Mesenchymal stem cell (in vitro differentiated cells and primary cell): ENCODE data around the gene NPHS1.

ENCODE experiments used
- DNase-seq: peaks from one replicate; pipeline ENCODE4 v3.0.0-alpha.2; 2013
- H2AFZ ChIP-seq: one replicate; pipeline ENCODE4 v1.6.1; 2013; ENCODE audit warnings: low read depth, mild to moderate bottlenecking, control low read depth, inconsistent platforms, low read length, moderate library complexity
- H2AK5ac ChIP-seq: 2 replicates; pipeline ENCODE4 v1.6.1; 2013; ENCODE audit warnings: low read length, moderate library complexity, mild to moderate bottlenecking, inconsistent platforms; ENCODE audit not compliant: severe bottlenecking
- H2BK120ac ChIP-seq: one replicate; pipeline ENCODE4 v1.6.1; 2013; ENCODE audit warnings: low read depth, mild to moderate bottlenecking, inconsistent platforms, low read length, moderate library complexity
- H2BK12ac ChIP-seq, 2 experiments: one replicate each; pipeline ENCODE4 v1.6.1; 2013; ENCODE audit warnings: inconsistent platforms in 2 of 2, low read length in 2 of 2, mild to moderate bottlenecking in 2 of 2, moderate library complexity in 2 of 2, control low read depth in 1 of 2
- H2BK15ac ChIP-seq: one replicate; pipeline ENCODE4 v1.6.1; 2013; ENCODE audit warnings: mild to moderate bottlenecking, low read depth, inconsistent platforms; ENCODE audit not compliant: poor library complexity, severe bottlenecking
- H2BK5ac ChIP-seq: 2 replicates; pipeline ENCODE4 v1.6.1; 2013; ENCODE audit warnings: low read depth, mild to moderate bottlenecking, low read length, control low read depth, inconsistent platforms; ENCODE audit not compliant: poor library complexity, severe bottlenecking
- H3K14ac ChIP-seq, 2 experiments: one replicate each; pipeline ENCODE4 v1.6.1; 2013; ENCODE audit warnings: inconsistent platforms in 2 of 2, low read length in 2 of 2, control low read depth in 1 of 2, mild to moderate bottlenecking in 1 of 2, moderate library complexity in 1 of 2
- H3K18ac ChIP-seq, 2 experiments: one replicate each; pipeline ENCODE4 v1.6.1; 2013; ENCODE audit warnings: inconsistent platforms in 2 of 2, low read length in 2 of 2, control low read depth in 1 of 2, low read depth in 1 of 2, mild to moderate bottlenecking in 1 of 2
- H3K23ac ChIP-seq, 2 experiments: one replicate each; pipeline ENCODE4 v1.6.1; 2013; ENCODE audit warnings: inconsistent platforms in 2 of 2, low read length in 2 of 2, mild to moderate bottlenecking in 2 of 2, moderate library complexity in 2 of 2, control low read depth in 1 of 2
- H3K27ac ChIP-seq: 2 replicates; pipeline ENCODE4 v1.5.1; 2013; ENCODE audit warnings: mild to moderate bottlenecking, moderate library complexity, low read length, control low read depth, inconsistent platforms; ENCODE audit not compliant: poor library complexity, severe bottlenecking
- H3K27me3 ChIP-seq, 2 experiments: 2 replicates each; pipeline versions ENCODE4 v1.6.1 to v1.7.0; 2013; ENCODE audit warnings: low read length in 2 of 2, mild to moderate bottlenecking in 2 of 2, moderate library complexity in 2 of 2, control low read depth in 1 of 2, inconsistent platforms in 1 of 2; ENCODE audit not compliant: control insufficient read depth in 1 of 2, insufficient read depth in 1 of 2
- H3K36me3 ChIP-seq, 2 experiments: 2 replicates each; pipeline versions ENCODE4 v1.6.1 to v1.7.0; 2013; ENCODE audit warnings: low read length in 2 of 2, control low read depth in 1 of 2, inconsistent platforms in 1 of 2, low read depth in 1 of 2, mild to moderate bottlenecking in 1 of 2; ENCODE audit not compliant: insufficient read depth in 2 of 2, control insufficient read depth in 1 of 2
- H3K4ac ChIP-seq, 2 experiments: one replicate each; pipeline ENCODE4 v1.6.1; 2013; ENCODE audit warnings: inconsistent platforms in 2 of 2, low read length in 2 of 2, mild to moderate bottlenecking in 2 of 2, moderate library complexity in 2 of 2, control low read depth in 1 of 2, low read depth in 1 of 2
- H3K4me1 ChIP-seq: 2 replicates; pipeline ENCODE4 v1.6.1; 2013; ENCODE audit warnings: low read depth, low read length, control low read depth; ENCODE audit not compliant: control insufficient read depth, insufficient read depth
- H3K4me2 ChIP-seq: 2 replicates; pipeline ENCODE4 v1.6.1; 2013; ENCODE audit warnings: low read length, mild to moderate bottlenecking, inconsistent platforms; ENCODE audit not compliant: poor library complexity, severe bottlenecking
- H3K4me3 ChIP-seq, 2 experiments: 2 replicates each; pipeline versions ENCODE4 v1.5.1 to v1.7.0; 2013; ENCODE audit warnings: low read length in 2 of 2, mild to moderate bottlenecking in 2 of 2, control low read depth in 1 of 2, low read depth in 1 of 2; ENCODE audit not compliant: insufficient read depth in 1 of 2
- H3K79me1 ChIP-seq: replicated peaks from 2 replicates; pipeline ENCODE4 v1.6.1; 2013; ENCODE audit warnings: mild to moderate bottlenecking, control low read depth, low read length, inconsistent platforms; ENCODE audit not compliant: poor library complexity, severe bottlenecking
- H3K9ac ChIP-seq: 2 replicates; pipeline ENCODE4 v1.7.0; 2013; ENCODE audit warnings: mild to moderate bottlenecking, low read length, moderate library complexity
- H3K9me3 ChIP-seq: 2 replicates; pipeline ENCODE4 v1.7.0; 2013; ENCODE audit warnings: mild to moderate bottlenecking, low read length; ENCODE audit not compliant: control insufficient read depth
- H4K8ac ChIP-seq: one replicate; pipeline ENCODE4 v1.6.1; 2013; ENCODE audit warnings: inconsistent platforms, mild to moderate bottlenecking, low read length, moderate library complexity
- H4K91ac ChIP-seq: one replicate; pipeline ENCODE4 v1.6.1; 2013; ENCODE audit warnings: mild to moderate bottlenecking, low read length, inconsistent platforms
- WGBS: methylation state at CpG from one replicate; pipeline ENCODE4 v1.1.7; 2013; ENCODE audit warnings: mixed read lengths; 5-methylcytosine and 5-hydroxymethylcytosine counted together

Gene NPHS1

GRCh38 chr19:35833972-35834371 lies 18.3 kb downstream of the NPHS1 start:
- no peak overlapping the region for H2BK12ac ChIP-seq
- DNase-seq = no peak
- H4K91ac ChIP-seq = no peak overlapping the region
- H3K4ac ChIP-seq = no peak overlapping the region
- no peak overlapping the region for H4K8ac ChIP-seq
- no peak overlapping the region for H3K14ac ChIP-seq
- H2BK5ac ChIP-seq = no peak overlapping the region
- H3K18ac ChIP-seq = no peak overlapping the region
- no peak overlapping the region for H3K9ac ChIP-seq
- H2AFZ ChIP-seq = no peak overlapping the region
- H3K27ac ChIP-seq = no peak overlapping the region
- no peak overlapping the region for H2BK15ac ChIP-seq
- WGBS = 68% methylated on average over 7 of the region's 7 CpGs
- H2BK120ac ChIP-seq = no peak overlapping the region
- H3K4me3 ChIP-seq = no peak overlapping the region
- H2AK5ac ChIP-seq = no peak overlapping the region
- H3K79me1 ChIP-seq = no peaks in the 10 kb centered on the region
- H3K4me1 ChIP-seq = no peaks in the 10 kb centered on the region
- peaks cover 9% of the 10 kb centered on the region for H3K9me3 ChIP-seq
- no peak overlapping the region for H3K23ac ChIP-seq
- no peaks in the 10 kb centered on the region for H3K36me3 ChIP-seq
- peaks cover 26 to 30% of the 10 kb centered on the region in 2 experiments for H3K27me3 ChIP-seq
- H3K4me2 ChIP-seq = no peak overlapping the region

- Histone ChIP-seq H2AK5ac (no peak overlapping the region), H3K36me3 (no peaks in the 10 kb centered on the region), H3K14ac (no peak overlapping the region), H4K8ac (no peak overlapping the region), H2BK5ac (no peak overlapping the region), H3K27ac (no peak overlapping the region), H3K4me1 (no peaks in the 10 kb centered on the region), H2AFZ (no peak overlapping the region), H2BK120ac (no peak overlapping the region), H2BK15ac (no peak overlapping the region), H3K4me3 (no peak overlapping the region), H3K9me3 (peaks cover 6% of the 10 kb centered on the region), H2BK12ac (no peak overlapping the region), H3K18ac (no peak overlapping the region), H3K4me2 (no peak overlapping the region), H3K23ac (no peak overlapping the region), H3K4ac (no peak overlapping the region), H3K79me1 (no peaks in the 10 kb centered on the region), H4K91ac (no peak overlapping the region), H3K27me3 (peaks cover 26 to 30% of the 10 kb centered on the region in 2 experiments), H3K9ac (no peak overlapping the region)
- 69% methylated on average over 4 of the region's 4 CpGs for WGBS
- DNase-seq = no peak
Observed at GRCh38 chr19:35832054-35832453, 20.2 kb downstream of the NPHS1 start.

GRCh38 chr19:35830986-35831385 lies 21.3 kb downstream of the NPHS1 start:
- Histone ChIP-seq H3K27me3 (peaks cover 26 to 34% of the 10 kb centered on the region in 2 experiments), H3K18ac (no peak overlapping the region), H3K9me3 (peaks cover 6% of the 10 kb centered on the region), H2BK15ac (no peak overlapping the region), H2AFZ (no peak overlapping the region), H3K79me1 (no peaks in the 10 kb centered on the region), H2BK5ac (no peak overlapping the region), H3K4me2 (no peak overlapping the region), H4K8ac (no peak overlapping the region), H3K23ac (no peak overlapping the region), H3K36me3 (no peaks in the 10 kb centered on the region), H2BK12ac (no peak overlapping the region), H3K14ac (no peak overlapping the region), H3K9ac (no peak overlapping the region), H3K4ac (no peak overlapping the region), H2AK5ac (no peak overlapping the region), H2BK120ac (no peak overlapping the region), H3K4me1 (no peaks in the 10 kb centered on the region), H3K4me3 (no peak overlapping the region), H4K91ac (no peak overlapping the region), H3K27ac (no peak overlapping the region)
- no peak for DNase-seq
- 86% methylated on average over 15 of the region's 18 CpGs for WGBS

- peaks cover 16 to 28% of the 10 kb centered on the region in 2 experiments for H3K27me3 ChIP-seq
- H2BK5ac ChIP-seq = no peak overlapping the region
- no peak overlapping the region for H3K9ac ChIP-seq
- no peak overlapping the region for H3K23ac ChIP-seq
- H2AK5ac ChIP-seq = no peak overlapping the region
- H3K4me1 ChIP-seq = no peaks in the 10 kb centered on the region
- no peak overlapping the region for H3K14ac ChIP-seq
- no peak overlapping the region for H2BK120ac ChIP-seq
- H4K8ac ChIP-seq = no peak overlapping the region
- H3K4ac ChIP-seq = no peak overlapping the region
- no peak overlapping the region for H3K4me3 ChIP-seq
- no peak overlapping the region for H2BK12ac ChIP-seq
- H2AFZ ChIP-seq = no peak overlapping the region
- WGBS = 31% methylated on average over 12 of the region's 12 CpGs
- DNase-seq = peak; percentile 60
- no peak overlapping the region for H3K4me2 ChIP-seq
- H3K9me3 ChIP-seq = peaks cover 1% of the 10 kb centered on the region
- H4K91ac ChIP-seq = no peak overlapping the region
- H3K27ac ChIP-seq = no peak overlapping the region
- no peaks in the 10 kb centered on the region for H3K79me1 ChIP-seq
- no peak overlapping the region for H3K18ac ChIP-seq
- no peak overlapping the region for H2BK15ac ChIP-seq
- H3K36me3 ChIP-seq = no peaks in the 10 kb centered on the region
Observed at GRCh38 chr19:35828692-35829301, 23.5 kb downstream of the NPHS1 start.
